NCI-H748 (cell line): ENCODE data around the gene FTCDNL1.

ENCODE experiments used
- DNase-seq: peaks from one replicate; lab custom pipeline; 2025; ENCODE audit not compliant: unreplicated experiment; lab: John Stamatoyannopoulos, UW

The FTCDNL1 gene

DNA sequence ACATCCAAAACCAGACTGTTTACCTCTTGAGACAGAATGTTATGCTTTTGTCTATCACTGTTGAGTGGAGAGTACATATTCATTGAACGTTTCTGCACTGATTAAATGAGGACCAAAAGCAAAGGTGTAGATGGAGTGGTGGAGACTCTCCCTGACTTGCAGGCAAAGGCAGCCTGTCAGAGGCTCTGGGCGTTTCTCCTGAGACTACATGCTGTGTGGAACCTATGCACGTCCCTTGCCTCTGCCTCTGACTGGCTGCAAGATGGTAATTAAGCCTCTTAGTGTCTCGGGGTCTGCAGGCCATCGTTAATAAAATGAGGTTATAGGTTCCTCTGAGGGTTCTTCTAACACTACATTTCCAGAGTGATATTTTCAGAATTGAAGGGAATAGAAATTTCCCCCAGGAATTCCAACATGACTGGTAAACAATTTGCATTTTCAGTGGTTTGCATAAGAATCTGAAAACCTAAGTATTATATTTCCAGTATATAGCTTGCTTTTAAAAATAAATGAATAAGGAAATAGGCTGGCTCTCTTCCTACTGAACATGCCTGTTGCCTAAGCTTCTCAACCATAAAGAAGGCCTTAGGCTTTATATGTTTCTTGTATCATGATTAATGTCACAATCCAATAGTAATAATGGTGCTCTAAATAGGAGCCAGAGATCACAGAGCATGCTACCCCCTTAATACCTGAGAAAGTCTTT lies 107.4 kb downstream of the FTCDNL1 start:
- peak; percentile 16 for DNase-seq

DNA sequence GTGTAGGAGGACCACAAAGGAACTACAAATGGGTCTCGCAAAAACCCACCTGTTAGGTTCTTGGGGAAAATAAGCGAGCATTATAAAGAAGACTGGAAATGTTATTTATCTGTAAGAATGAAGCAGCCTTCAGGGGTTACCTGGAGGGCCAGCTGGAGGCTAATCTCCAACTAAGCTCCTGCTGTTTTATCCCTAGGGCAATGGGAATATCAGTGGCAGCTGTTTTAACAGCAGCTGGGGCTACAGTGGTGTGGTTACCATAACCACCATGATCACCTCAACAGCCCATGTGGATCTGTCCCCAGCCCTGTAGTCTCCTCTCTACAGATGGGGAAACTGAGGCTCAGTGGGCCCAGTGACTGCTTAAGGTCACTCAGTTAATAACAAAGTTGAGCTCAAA lies 108.1 kb downstream of the FTCDNL1 start:
- no peak for DNase-seq

DNA sequence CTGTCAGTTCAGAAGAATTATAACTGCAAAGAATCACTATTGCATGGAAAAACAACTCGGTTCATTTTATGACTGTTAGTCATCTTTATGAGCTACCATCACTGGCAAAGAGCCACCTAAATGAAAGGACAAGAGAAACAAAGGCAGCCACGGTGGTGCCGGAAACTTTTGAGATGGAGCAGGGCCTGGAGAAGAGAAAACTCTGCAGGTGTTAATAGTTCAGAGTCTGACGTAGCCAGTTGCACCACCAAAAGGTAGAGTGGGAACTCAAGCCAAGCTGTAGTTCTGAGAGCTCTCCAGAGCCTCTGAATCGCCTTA lies 110.9 kb downstream of the FTCDNL1 start:
- DNase-seq: no peak

DNA sequence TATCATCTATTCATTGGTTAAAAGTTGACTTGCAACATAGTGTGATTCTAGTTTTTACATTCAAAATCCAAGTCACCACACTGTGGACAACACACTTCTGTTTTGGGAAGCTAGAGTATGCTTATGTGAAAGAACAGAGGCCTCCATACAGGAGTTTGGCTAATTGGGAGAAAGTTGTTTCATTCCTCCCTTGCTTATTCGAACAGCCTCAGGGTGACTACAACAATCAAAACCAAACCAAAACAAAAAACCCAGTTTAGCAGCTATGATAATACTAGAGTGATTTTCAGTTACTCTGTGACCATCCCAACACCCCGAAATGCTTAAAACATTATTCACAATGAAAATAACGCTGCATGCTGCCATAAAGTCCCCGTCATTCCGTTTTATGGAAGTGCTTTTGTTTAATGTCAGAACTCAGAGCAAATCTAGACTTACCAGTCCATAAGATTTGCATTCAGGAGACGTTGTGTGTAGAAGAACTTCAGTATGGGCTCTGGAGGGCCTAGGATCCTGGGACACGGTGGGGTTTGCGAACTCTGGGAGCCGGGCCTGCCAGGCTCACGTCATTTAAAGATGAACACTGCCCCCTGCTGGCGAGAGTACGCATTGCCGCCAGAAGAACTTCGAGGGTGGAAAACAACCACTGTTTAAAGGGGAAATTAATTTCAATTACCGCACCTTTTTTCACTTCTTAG lies 111.4 kb downstream of the FTCDNL1 start:
- peak; percentile 73 for DNase-seq

DNA sequence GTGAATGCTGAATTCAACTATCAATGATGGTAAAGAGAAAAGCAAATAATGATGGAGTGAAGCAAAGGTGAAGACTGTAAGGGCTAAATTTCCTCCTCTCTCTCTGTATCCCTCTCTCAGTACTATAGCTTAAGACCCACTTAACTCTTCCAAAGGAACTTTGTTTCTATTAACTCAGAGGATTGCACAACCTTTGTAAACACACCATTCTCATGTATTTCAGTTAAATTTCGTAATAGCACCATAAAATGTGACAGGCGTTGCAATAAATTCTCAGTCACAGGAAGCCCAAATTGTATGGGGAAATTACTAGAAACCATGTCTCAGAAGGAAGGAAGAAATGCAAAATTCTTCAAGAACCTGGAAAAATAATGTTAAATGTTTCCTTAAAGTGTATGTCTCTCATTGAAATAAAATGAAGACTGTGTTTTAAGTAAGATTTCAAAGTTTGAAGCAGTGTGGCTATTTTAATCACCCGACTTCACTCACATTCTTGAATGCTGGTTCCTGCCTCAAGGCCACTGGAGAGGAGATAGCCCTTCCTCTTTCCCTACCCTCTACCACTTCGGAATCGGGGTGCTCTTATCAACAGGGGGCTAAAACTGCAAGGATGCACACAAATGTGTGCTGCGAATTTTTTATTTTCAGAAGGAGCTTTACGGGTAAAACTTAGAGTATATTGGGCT lies 112.1 kb downstream of the FTCDNL1 start:
- DNase-seq: no peak

DNA sequence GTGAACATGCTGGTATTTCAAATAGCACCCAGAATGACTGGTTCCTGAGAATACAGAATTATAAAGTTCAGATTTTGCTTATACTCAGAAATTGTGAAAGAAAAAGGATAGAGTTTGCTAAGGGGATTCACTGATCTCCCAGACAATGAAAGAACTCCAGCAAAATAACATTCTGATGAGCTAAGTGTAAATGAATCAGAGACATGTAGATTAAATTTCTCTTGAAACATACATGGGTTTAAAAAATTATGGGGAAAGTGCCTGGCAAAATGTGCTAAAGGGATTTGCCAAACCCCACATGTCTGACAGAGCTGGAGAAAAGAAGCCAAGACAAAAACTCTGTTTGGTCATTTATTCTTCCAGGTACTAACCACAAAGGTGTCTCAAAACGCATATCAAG lies 116.3 kb downstream of the FTCDNL1 start:
- DNase-seq: no peak

DNA sequence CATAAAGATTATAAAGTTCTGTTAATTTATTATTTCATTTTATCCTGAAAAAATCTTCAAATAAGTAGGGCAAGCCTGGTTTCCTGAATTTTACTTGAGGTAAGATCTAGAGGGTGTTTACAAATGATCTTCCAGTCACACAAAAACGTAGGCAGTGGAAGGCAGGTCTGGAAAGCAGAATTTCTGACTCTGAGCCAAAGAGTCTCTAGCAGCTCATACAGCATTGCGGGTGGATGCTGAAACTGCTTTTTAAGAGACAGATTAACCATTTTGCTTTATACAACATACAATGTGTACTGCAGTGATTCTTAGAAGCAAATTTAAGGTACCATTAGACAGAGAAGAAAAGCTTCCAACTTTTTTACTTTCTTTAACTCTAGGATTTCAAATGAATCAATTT lies 117.0 kb downstream of the FTCDNL1 start:
- DNase-seq: no peak

DNA sequence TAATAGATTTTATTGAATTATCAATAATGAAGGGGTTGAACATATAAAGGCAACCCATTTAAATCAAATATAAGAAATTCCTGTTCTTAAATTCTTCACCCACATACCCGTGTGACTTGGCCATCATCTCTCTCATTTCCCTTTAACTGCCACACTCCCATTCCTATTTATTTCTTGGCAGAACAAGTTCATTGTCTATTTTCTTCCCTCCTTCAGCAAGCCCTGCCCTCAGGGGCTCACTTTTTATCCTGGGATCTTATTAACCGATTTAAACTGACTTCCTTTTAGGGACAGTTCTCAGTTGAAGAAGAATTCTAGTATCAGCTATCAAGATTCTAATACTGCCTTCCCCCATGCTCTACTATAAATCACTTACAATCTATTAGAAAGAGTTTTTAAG lies 123.2 kb downstream of the FTCDNL1 start:
- no peak for DNase-seq

DNA sequence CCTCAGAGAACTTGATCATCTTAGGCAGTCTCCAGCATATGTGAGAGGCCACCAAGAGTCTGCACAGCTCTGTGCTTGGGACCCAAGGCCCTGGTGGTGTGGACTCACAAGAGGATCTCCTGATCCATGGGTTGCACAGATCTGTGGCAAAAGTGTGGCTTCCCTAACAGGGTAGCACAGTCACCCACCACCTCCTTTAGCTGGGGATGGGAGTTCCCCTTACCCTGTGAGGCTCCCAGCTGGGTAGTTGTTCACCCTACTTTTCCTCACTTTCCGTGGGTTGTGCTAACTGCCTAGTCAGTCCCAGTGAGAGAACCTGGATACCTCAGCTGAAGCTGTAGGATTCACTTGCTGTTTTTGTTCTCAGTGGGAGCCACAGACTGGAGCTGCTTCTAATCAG lies 123.7 kb downstream of the FTCDNL1 start:
- no peak for DNase-seq

DNA sequence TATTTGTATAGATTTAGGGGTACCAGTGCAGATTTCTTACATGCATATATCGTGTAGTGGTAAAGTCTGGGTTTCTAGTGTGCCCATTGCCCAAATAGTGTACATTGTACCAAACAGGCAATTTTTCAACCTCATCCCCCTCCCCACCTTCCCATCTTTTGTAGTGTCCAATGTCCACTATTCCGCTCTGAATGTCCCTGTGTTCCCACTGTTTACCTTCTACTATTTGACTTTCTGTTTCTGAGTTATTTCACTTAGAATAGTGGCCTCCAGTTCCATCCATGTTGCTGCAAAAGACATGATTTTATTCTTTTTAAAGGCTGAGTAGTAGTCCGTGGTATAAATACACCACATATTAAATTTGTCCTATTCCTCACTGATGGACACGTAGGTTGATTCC lies 132.9 kb downstream of the FTCDNL1 start:
- no peak for DNase-seq

DNA sequence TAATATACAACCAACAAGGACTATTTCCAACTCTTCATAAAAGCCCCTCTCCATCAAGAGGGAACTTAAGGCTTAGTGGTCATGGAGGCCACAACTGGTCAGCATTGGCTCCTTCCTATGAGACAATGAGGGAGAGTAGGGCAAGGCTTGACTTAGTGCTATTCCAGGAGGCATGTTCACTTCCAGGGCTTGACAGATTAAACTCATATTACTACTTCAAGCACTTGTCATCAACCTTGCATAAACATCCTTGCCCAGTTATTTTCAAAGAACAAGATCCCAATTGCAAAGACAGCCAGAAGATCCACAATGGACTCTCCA lies 133.4 kb downstream of the FTCDNL1 start:
- no peak for DNase-seq

DNA sequence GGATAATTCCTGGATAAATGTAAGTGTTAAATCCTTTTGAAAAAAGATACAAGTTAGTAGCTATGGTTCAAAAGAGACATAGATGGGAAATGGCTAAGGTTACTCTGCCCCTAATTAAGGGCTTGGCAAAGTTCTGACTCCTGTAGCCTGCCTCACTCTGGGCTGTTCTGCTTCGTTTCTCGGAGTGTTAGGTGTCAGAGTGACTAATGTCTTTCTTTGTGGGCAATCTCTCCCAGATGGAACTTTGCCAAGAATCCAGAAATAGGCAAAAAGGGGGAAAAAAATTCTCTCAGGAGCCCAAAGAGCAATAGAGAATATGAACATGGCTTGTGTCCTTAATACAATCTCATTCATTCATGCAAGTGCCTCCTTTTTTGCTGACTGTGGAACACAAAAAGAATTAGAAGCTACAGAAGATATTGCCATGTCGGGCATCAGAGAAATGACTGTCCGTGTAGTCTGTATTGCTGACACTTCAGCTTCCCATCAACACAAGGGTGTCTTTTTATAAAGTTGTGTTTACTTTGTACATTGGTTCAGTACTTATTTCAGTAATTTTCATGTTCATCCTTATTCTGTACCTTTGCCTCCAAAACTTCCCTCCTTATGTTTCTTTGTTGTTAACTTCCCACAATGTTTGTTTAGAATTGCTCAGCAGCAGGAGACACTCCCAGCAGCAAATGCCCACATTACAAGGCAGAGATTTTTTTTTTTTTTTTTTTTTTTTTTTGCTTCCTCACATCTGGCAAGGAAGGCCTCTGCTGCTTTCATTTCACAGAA lies 134.0 kb downstream of the FTCDNL1 start:
- DNase-seq: peak; percentile 56

DNA sequence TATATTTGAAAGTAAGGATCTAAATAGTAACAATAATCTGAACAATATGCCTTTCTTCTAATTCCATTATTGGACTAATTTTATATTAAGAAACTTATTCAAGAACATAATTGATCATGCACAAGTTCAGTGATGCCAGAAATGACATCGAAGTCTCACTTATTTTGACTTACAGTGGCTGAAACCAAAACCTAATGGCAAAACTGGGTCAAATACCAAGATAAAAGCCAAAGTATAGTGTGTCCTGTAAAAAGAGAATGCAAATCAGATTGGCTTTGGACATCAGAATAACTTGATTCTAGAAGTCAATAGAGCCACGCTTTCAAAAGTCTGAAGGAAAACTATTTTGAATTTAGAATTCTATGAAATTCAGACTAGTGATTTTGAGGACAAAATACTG lies 137.2 kb downstream of the FTCDNL1 start:
- no peak for DNase-seq

DNA sequence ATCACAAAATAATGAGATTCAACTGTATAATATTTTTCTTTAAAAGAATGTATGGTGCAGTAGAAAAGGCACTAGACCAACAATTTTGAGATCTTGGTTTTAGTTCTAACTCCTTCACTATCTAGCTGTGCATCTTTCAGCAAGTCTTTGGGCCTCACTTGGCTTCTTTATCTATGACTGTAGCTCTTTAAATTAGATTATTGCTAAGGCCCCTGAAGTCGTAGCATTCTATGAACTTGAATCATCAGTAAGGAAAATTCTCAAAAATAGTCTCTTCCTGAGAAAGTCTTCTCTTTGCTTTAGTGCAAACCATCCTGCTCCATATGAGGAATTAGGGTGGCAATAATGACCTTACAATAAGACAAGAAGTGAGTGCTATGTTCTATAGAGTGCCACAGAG lies 140.4 kb downstream of the FTCDNL1 start:
- DNase-seq: no peak
